Stimulated activated CD4-positive, alpha-beta T cell treated with anti-CD3 and anti-CD28 coated beads, TNF-alpha, amount 100 ng/mL, for 48 hours (primary cell): Measurements from ENCODE around the gene EXOSC5.
"Not testable (repeated sequence)": the region's sequence is repeated elsewhere in the genome, so short reads cannot be mapped to it uniquely, and the experiment has no call there.

Experiments
- DNase-seq, 3 donors: peaks; one replicate each; pipeline ENCODE4 v3.0.0-alpha.2; 2020; ENCODE audit warnings: low read depth in 3 of 3

EXOSC5 gene

GRCh38 chr19:41405776-41406175, 8.6 kb upstream of the EXOSC5 start:
- no peak for DNase-seq

GRCh38 chr19:41403181-41403970, 6.2 kb upstream of the EXOSC5 start:
- DNase-seq = no peak

GRCh38 chr19:41402010-41402409, 4.9 kb upstream of the EXOSC5 start:
- no peak for DNase-seq

GRCh38 chr19:41401483-41401882, 4.3 kb upstream of the EXOSC5 start:
- no peak for DNase-seq

GRCh38 chr19:41399525-41399924, 2.4 kb upstream of the EXOSC5 start:
- no peak for DNase-seq

- no peak for DNase-seq
Measured at GRCh38 chr19:41399091-41399490, 1.9 kb upstream of the EXOSC5 start.

GRCh38 chr19:41398598-41398997, 1.4 kb upstream of the EXOSC5 start:
- DNase-seq = no peak

GRCh38 chr19:41398050-41398418, 875 bp upstream of the EXOSC5 start:
- DNase-seq = no peak

- DNase-seq = no peak
Measured at GRCh38 chr19:41395355-41395754, 1.8 kb downstream of the EXOSC5 start.

- no peak for DNase-seq
Measured at GRCh38 chr19:41392775-41393174, 4.4 kb downstream of the EXOSC5 start.

GRCh38 chr19:41391618-41392017, 5.5 kb downstream of the EXOSC5 start:
- no peak for DNase-seq

GRCh38 chr19:41386442-41386841, 10.7 kb downstream of the EXOSC5 start:
- no peak for DNase-seq

- no peak for DNase-seq
Measured at GRCh38 chr19:41384351-41384750, 12.8 kb downstream of the EXOSC5 start.

- DNase-seq = not testable (repeated sequence)
Measured at GRCh38 chr19:41381536-41381935, 15.6 kb downstream of the EXOSC5 start.

- DNase-seq = no peak
Measured at GRCh38 chr19:41377977-41378709, 19.0 kb downstream of the EXOSC5 start.

GRCh38 chr19:41376998-41377365, 20.2 kb downstream of the EXOSC5 start:
- no peak for DNase-seq

GRCh38 chr19:41376241-41376997, 20.7 kb downstream of the EXOSC5 start, which contains the start of gene TMEM91:
Gene TMEM91 (plus strand): TSS chr19:41376533. CDS start chr19:41378310, 1,777 bp downstream.
- DNase-seq = no peak

GRCh38 chr19:41373993-41374392, 23.2 kb downstream of the EXOSC5 start:
- DNase-seq = no peak

GRCh38 chr19:41372501-41372900, 24.7 kb downstream of the EXOSC5 start:
- no peak for DNase-seq

GRCh38 chr19:41371541-41371940, 25.6 kb downstream of the EXOSC5 start:
- DNase-seq = no peak

- not testable (repeated sequence) for DNase-seq
Measured at GRCh38 chr19:41371119-41371518, 26.0 kb downstream of the EXOSC5 start.

- DNase-seq = no peak
Measured at GRCh38 chr19:41369769-41370168, 27.4 kb downstream of the EXOSC5 start.
